Activated naive CD8-positive, alpha-beta T cell treated with anti-CD3 and anti-CD28 coated beads, Interleukin-2, amount 50 U/mL, for 24 hours (primary cell): ENCODE data around the gene CARMIL1.

Experiments used
- ATAC-seq: fragments of 150-1000 bp; cut with Tn5 transposase; one replicate; pipeline ENCODE4 v1.10.0; 2021
- DNase-seq: peaks from one replicate; pipeline ENCODE4 v3.0.0; 2021
- H3K27ac Mint-ChIP-seq: one replicate; pipeline ENCODE4 v1.8.0; 2021; ENCODE audit warnings: mild to moderate bottlenecking, mixed read lengths
- H3K27me3 Mint-ChIP-seq: one replicate; pipeline ENCODE4 v1.8.0; 2021; ENCODE audit warnings: mixed read lengths
- H3K36me3 Mint-ChIP-seq: one replicate; pipeline ENCODE4 v1.8.0; 2021; ENCODE audit warnings: low read depth, mixed read lengths
- H3K4me1 Mint-ChIP-seq: one replicate; pipeline ENCODE4 v1.8.0; 2021; ENCODE audit warnings: mixed read lengths
- H3K4me3 Mint-ChIP-seq: one replicate; pipeline ENCODE4 v1.8.0; 2021; ENCODE audit warnings: mild to moderate bottlenecking, moderate library complexity, mixed read lengths
- H3K9me3 Mint-ChIP-seq: one replicate; pipeline ENCODE4 v1.8.0; 2021; ENCODE audit warnings: mixed read lengths

The CARMIL1 gene

DNA sequence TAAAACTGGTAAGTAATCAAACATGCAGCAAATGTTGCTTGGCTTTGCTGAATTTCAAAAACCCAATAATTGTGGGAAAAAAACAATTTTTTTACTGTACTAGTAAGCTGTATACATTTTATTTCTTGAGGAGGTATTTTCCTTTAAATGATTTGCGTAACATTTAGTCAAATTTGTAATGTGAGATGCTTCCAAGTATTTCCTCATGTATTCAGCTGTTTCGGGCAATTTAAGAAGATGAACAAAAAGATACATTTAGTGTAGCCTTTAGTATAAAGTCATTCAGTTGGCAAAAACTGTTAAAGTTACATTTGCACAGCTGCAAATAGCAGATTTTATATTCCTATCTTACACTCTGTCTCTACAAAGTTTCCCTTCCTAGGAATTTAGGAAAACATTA lies 186.8 kb downstream of the CARMIL1 start:
- no peaks in the 10 kb centered on the region for H3K27me3 Mint-ChIP-seq
- H3K36me3 Mint-ChIP-seq = no peaks in the 10 kb centered on the region
- ATAC-seq (no peak), DNase-seq (no peak)
- no peak overlapping the region for H3K27ac Mint-ChIP-seq
- no peaks in the 10 kb centered on the region for H3K4me1 Mint-ChIP-seq
- H3K9me3 Mint-ChIP-seq = no peaks in the 10 kb centered on the region
- H3K4me3 Mint-ChIP-seq = no peak overlapping the region

DNA sequence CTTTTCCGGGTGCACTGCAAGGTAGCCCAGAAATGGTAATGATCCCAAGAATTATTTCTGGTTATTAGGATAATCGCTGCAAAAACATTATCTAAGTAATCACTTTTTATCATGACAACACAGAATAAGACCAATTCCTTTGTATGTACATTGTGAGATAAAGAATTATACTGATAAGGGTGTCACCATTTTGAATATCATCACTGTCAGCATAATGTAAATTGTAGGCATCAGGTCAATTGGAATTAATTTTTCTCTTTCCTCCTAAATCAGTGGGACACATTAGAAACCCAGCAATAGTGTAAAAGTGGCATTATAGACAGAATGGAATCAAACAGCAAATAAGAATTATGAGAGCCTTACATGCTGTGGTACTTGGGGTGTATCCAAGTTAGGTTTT lies 189.7 kb downstream of the CARMIL1 start:
- DNase-seq = no peak
- no peak overlapping the region for H3K4me3 Mint-ChIP-seq

DNA sequence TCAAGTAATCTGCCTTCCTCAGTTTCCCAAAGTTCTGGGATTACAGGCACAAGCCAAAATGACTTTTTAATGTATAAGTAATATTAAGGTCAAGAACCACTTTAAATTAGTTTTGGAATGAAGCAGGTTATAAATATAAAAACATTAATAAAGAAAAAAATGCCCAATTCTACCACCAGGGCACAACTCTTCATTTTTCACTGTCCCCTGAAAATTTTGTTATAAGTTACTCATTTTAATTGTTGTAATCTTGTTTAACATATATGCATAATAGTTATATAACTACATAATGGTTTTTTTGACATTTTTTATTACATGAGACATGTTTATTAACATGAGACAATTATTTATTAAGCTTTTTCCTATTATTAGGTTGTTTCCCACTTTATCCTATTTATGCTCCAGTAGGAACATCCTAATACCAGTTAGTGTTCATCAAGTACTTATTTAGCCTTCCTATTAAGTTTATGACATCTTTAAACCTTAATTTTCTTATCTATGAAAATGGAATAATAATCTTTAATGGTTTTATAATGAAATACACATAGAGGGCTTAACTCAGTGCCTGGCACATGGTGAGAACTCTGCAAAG lies 190.7 kb downstream of the CARMIL1 start:
- Mint-ChIP-seq H3K27me3 (no peaks in the 10 kb centered on the region), H3K4me1 (peaks cover 4% of the 10 kb centered on the region), H3K4me3 (no peak overlapping the region), H3K36me3 (peaks cover 2% of the 10 kb centered on the region), H3K27ac (no peak overlapping the region), H3K9me3 (no peaks in the 10 kb centered on the region)
- no peak for DNase-seq
- no peak for ATAC-seq

More for the DNA sequence above, 189.7 kb downstream of the CARMIL1 start:
- ATAC-seq = no peak
- H3K4me1 Mint-ChIP-seq = no peaks in the 10 kb centered on the region
- no peak overlapping the region for H3K27ac Mint-ChIP-seq
- H3K36me3 Mint-ChIP-seq = peaks cover 2% of the 10 kb centered on the region
- H3K9me3 Mint-ChIP-seq = no peaks in the 10 kb centered on the region
- H3K27me3 Mint-ChIP-seq = no peaks in the 10 kb centered on the region

DNA sequence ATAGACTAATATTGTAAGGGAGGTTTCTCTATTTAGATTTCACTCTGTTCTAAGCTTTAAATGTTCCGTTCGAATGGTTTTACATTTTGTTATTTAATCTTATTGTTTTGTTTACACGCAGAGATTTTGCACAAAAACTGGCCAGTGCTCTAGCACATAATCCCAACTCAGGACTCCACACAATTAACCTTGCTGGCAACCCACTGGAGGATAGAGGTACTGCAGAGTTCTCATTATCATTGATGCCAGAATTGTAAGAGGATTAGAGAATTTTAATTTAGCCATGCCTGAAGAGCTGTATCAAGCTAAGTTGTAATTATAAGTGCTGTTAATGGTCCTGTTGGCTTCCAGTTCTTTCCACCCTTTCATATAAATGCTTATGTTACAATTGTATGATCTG lies 193.1 kb downstream of the CARMIL1 start:
- no peak for ATAC-seq
- no peak for DNase-seq
- Mint-ChIP-seq H3K9me3 (no peaks in the 10 kb centered on the region), H3K36me3 (peaks cover 2% of the 10 kb centered on the region), H3K4me1 (peaks cover 4% of the 10 kb centered on the region), H3K4me3 (no peak overlapping the region), H3K27me3 (no peaks in the 10 kb centered on the region), H3K27ac (no peak overlapping the region)

DNA sequence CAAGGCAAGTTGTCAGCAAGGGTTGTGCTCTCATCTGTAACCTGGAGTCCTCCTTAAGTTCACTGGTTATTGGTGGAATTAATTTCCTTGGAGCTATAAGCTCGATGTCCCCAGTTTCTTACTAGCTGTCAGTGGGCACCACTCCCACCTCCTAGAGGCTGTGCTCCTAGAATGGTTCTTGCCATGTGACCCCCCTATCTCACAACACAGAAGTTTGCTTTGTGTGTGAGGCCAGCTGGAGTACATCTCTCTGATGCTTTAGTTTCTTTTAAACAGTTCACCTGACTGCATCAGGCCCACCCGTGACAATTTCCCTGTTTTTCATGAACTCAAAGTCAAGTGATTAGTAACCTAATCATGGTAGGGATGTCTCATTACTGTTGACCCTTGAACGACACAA lies 193.7 kb downstream of the CARMIL1 start:
- Mint-ChIP-seq H3K27me3 (no peaks in the 10 kb centered on the region), H3K9me3 (no peaks in the 10 kb centered on the region), H3K4me3 (no peak overlapping the region), H3K36me3 (peaks cover 2% of the 10 kb centered on the region), H3K4me1 (peaks cover 4% of the 10 kb centered on the region), H3K27ac (no peak overlapping the region)
- no peak for DNase-seq
- ATAC-seq = no peak

DNA sequence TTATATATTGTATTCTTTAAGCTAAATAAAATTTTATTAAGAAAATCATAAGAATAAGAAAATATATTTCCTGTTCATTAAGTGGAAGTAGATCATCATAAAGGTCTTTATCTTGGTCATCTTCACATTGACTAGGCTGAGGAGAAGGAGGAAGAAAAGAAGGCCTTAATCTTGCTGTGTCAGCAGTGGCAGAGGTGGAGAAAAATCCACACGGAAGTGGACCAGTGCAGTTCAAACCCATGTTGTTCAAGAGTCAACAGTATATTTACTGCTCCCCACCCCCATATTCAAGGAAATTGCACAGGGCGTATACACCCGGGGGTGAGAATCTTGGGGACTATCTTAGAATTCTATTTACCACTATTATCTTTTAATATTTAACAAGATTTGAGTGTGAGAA lies 194.3 kb downstream of the CARMIL1 start:
- no peaks in the 10 kb centered on the region for H3K27me3 Mint-ChIP-seq

DNA sequence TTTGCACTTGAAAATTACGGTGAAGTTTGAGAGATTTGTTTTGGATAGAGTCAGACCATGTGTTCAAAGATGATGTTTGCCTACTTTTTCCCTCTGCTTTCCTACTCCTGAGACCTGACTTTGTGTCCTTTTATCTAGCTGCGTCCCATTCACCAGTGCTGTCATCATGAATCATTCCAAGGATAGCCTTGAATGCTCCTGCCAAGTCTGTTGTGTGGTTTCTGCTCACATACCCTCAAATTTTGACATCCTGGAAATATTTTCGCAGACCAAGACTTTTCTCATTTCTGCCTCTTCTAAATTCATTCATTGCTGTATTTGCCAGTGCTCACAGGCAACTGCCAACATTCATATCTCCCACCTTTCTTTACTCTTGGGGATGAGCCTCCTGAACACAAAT lies 197.0 kb downstream of the CARMIL1 start:
- no peaks in the 10 kb centered on the region for H3K27me3 Mint-ChIP-seq
- H3K4me3 Mint-ChIP-seq = no peak overlapping the region
- ATAC-seq (no peak), DNase-seq (no peak)
- peaks cover 2% of the 10 kb centered on the region for H3K36me3 Mint-ChIP-seq
- H3K9me3 Mint-ChIP-seq = no peaks in the 10 kb centered on the region
- H3K27ac Mint-ChIP-seq = no peak overlapping the region
- H3K4me1 Mint-ChIP-seq = peaks cover 4% of the 10 kb centered on the region

More for the DNA sequence above, 194.3 kb downstream of the CARMIL1 start:
- DNase-seq (no peak), ATAC-seq (no peak)
- H3K36me3 Mint-ChIP-seq = peaks cover 2% of the 10 kb centered on the region
- peaks cover 4% of the 10 kb centered on the region for H3K4me1 Mint-ChIP-seq
- no peaks in the 10 kb centered on the region for H3K9me3 Mint-ChIP-seq
- H3K27ac Mint-ChIP-seq = no peak overlapping the region
- H3K4me3 Mint-ChIP-seq = no peak overlapping the region

DNA sequence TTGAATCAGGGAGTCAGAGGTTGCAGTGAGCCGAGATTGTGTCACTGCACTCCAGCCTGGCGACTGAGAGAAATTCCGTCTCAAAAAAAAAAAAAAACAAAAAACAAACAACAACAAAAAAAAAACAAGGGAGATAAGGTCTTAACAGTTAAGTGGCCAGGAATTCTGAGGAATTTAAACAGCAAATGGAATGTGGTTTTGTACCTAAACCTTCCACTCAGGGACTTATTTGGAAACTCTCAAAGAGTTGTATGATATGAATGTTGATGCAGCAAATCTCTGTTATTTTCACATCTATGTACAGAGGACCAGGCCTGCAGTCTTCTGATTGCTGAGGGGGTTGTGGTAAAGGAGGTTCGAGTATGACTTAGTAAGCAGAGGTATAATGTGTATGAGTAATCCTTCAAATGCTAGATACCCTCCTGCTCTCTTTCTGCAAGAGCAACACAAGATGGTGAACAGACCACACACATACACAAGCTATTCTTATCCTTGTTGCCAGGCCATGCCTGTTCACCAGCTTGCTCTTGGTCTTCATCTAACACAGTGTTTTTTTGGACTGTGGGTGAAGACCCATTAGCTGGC lies 197.9 kb downstream of the CARMIL1 start:
- DNase-seq = no peak
- Mint-ChIP-seq H3K4me3 (no peak overlapping the region), H3K27me3 (no peaks in the 10 kb centered on the region), H3K27ac (no peak overlapping the region), H3K9me3 (no peaks in the 10 kb centered on the region), H3K4me1 (peaks cover 4% of the 10 kb centered on the region), H3K36me3 (peaks cover 2% of the 10 kb centered on the region)
- peak; percentile 72 for ATAC-seq

DNA sequence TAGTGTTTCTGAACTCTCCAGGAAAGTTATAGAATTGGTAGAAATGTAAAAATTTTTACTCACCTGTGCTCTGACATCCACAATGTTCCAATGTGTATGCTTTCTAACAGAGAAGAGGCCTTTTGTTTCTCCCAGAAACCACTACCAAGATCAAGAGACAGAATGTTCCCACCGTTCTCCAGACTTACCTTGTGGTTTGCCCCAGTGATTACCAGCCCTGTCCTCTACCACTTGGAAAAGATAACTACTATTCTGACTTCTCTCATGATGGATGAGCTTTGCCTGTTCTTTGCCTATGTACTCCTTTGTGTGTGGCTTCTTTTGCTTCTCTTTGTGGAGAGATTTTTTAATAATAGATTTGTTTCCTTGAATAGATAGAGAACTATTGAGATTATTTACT lies 199.8 kb downstream of the CARMIL1 start:
- Mint-ChIP-seq H3K36me3 (no peaks in the 10 kb centered on the region), H3K27ac (no peak overlapping the region), H3K4me1 (peaks cover 4% of the 10 kb centered on the region), H3K27me3 (no peaks in the 10 kb centered on the region), H3K4me3 (no peak overlapping the region), H3K9me3 (no peaks in the 10 kb centered on the region)
- no peak for ATAC-seq
- DNase-seq = no peak

DNA sequence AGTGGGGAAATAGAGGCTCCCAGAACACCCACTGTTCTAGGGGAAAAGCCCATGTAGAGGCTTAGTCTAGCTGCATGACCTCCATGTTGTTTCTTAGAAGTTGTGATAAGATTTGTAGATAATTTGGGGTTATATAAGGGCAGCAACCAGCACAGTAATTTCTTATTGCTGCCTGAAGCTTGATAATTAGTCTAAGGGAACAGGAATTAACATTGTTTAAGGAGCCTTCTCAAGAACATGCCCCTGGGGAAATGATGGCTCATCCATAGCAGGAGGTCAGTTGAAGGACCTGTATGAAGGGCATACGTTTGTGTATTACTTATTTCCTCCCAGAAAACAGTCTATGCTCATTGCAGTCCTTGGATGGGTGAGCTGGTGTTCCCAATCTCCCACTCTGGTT lies 202.1 kb downstream of the CARMIL1 start:
- no peaks in the 10 kb centered on the region for H3K36me3 Mint-ChIP-seq
- H3K27ac Mint-ChIP-seq = no peak overlapping the region
- H3K9me3 Mint-ChIP-seq = no peaks in the 10 kb centered on the region
- no peaks in the 10 kb centered on the region for H3K27me3 Mint-ChIP-seq
- no peak for DNase-seq
- no peak overlapping the region for H3K4me3 Mint-ChIP-seq
- ATAC-seq = no peak
- no peaks in the 10 kb centered on the region for H3K4me1 Mint-ChIP-seq

DNA sequence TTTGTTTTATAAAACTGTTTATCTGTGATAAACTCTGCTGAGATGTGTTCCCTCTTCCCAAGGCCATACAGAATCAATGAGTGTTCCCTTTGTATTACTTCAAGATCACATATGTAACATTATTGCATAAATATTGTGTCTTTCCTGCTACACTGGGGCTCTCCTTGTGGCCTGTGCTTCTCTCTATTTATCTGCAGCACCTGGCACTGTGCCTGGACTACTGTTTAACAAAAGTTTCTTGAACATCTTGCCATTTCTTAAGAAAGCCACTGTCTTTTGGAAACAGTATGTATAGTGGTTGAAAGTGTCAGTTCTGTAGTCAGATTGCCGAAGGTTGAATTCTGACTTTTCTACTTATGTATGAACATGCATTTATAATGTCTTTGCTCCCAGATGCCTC lies 203.8 kb downstream of the CARMIL1 start:
- ATAC-seq = no peak
- no peak overlapping the region for H3K27ac Mint-ChIP-seq
- no peaks in the 10 kb centered on the region for H3K4me1 Mint-ChIP-seq
- H3K4me3 Mint-ChIP-seq = no peak overlapping the region
- H3K27me3 Mint-ChIP-seq = no peaks in the 10 kb centered on the region
- H3K9me3 Mint-ChIP-seq = no peaks in the 10 kb centered on the region
- no peak for DNase-seq
- no peaks in the 10 kb centered on the region for H3K36me3 Mint-ChIP-seq

DNA sequence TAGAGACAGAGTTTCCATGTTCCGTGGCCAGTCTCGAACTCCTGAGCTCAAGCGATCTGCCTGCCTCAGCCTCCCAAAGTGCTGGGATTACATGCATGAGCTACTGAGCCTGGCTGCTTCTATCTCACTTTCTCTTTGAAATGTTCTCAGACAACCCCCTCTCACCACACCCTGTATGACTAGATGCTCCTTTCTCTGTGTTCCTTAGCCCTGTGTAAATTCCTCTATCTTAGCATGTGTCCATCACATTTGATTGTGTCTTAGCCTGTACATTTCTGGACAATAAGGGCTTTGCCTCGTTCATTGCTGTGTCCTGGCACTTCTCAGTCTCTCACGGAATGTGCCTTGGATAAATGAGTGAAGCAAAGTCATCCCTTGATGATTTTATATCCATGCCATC lies 204.8 kb downstream of the CARMIL1 start:
- Mint-ChIP-seq H3K9me3 (no peaks in the 10 kb centered on the region), H3K36me3 (no peaks in the 10 kb centered on the region), H3K27me3 (no peaks in the 10 kb centered on the region), H3K27ac (no peak overlapping the region), H3K4me3 (no peak overlapping the region), H3K4me1 (no peaks in the 10 kb centered on the region)
- DNase-seq (no peak), ATAC-seq (no peak)

DNA sequence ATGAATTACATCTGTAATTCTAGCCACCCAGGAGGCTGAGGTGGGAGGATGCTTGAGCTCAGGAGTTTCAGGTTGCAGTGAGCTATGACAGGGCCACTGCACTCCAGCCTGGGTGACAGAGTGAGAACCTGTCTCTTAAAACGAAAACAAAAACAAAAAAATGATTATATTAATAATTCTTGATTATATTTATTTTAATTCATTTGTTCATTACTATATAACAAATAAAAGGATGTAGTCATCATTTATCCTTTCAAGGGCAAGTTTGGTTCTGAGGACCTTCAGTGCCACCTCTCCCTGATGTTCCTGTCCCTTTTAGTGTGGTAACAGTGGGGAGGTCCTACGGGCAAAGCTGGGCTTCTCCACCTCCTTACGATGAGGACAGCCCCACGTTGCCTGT lies 205.7 kb downstream of the CARMIL1 start:
- DNase-seq = no peak
- Mint-ChIP-seq H3K4me1 (peaks cover 2% of the 10 kb centered on the region), H3K27ac (no peak overlapping the region), H3K27me3 (no peaks in the 10 kb centered on the region), H3K9me3 (no peaks in the 10 kb centered on the region), H3K36me3 (no peaks in the 10 kb centered on the region), H3K4me3 (no peak overlapping the region)
- no peak for ATAC-seq

DNA sequence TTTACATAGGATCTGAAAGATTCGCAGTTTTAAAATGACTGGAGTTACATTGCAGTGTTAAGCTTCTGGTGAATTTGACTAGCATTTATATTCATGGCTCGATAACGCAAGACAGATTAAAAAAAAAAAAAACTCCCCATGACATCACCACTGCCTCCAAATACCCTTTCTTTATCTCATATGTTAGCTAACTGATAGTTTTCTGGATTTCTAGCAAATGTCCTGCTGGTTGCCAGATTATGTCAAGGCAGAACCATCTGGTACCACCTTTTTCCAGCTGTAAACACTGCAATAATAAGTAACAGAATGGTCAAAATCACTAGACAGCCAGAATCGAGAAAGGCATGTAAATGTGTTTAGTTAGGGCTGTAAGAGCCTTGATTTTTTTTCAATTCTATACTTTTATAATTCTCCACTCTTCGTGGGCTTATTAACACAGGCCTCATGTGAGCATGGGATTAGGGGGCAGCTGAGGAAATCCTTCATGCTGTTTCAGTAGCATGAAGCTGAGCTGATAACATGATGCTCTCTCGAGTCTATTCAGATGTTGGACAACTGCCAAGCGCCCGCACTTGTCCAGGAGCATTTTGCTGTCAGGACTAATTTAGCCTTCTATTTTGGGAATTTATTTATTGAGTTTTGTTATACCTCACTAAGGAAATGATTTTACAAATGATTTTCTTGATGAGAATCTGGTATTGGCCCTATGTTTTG lies 206.8 kb downstream of the CARMIL1 start:
- ATAC-seq (no peak), DNase-seq (no peak)
- Mint-ChIP-seq H3K27me3 (no peaks in the 10 kb centered on the region), H3K36me3 (no peaks in the 10 kb centered on the region), H3K27ac (no peak overlapping the region), H3K4me3 (no peak overlapping the region), H3K9me3 (no peaks in the 10 kb centered on the region), H3K4me1 (peaks cover 5% of the 10 kb centered on the region)

DNA sequence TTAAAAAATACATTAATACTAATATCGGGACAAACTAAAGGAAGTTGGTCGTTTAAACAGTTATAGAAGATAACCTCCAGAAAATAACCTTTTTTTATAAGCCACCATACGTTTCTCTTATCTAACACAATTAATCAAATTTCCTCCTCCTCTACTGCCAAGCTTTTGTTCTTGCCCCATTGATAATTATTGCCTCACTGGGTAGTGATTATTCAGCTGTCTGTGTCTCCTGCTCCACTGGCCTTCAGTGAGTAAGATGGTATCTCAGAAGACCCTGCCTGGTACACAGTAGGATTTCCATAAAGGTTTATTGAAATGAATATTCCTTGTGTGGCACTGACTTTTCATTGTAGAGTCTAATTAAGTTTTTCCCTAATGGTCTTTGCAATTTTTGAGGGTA lies 207.4 kb downstream of the CARMIL1 start:
- Mint-ChIP-seq H3K4me3 (no peak overlapping the region), H3K4me1 (peaks cover 5% of the 10 kb centered on the region), H3K9me3 (no peaks in the 10 kb centered on the region), H3K27ac (no peak overlapping the region), H3K27me3 (no peaks in the 10 kb centered on the region), H3K36me3 (no peaks in the 10 kb centered on the region)
- ATAC-seq = no peak
- DNase-seq = no peak
